SU-DHL-6 (cell line): ENCODE measurements around the gene CARD19.

Source experiments
- CTCF ChIP-seq: fragments of 200-600 bp; sonication (generic); IDR thresholded peaks from one replicate; pipeline ENCODE4 v1.5.1; 2017; ENCODE audit warnings: antibody characterized with exemption, mild to moderate bottlenecking, low read length, moderate library complexity; ENCODE audit not compliant: insufficient read depth, poor library complexity, severe bottlenecking
- EZH2phosphoT487 ChIP-seq: fragments of 200-600 bp; sonication (generic), shearing (Covaris generic); conservative IDR thresholded peaks from 2 replicates; pipeline ENCODE4 v1.6.1; 2018; ENCODE audit warnings: mild to moderate bottlenecking, antibody characterized with exemption, low read length, moderate library complexity, mixed read lengths

- TF ChIP-seq CTCF (no peak), EZH2phosphoT487 (no peak)
Measured at GRCh38 chr9:93081931-93082330, 14.1 kb upstream of the CARD19 start.
